Urothelium cell line (cell line): ENCODE data around the gene SPANXN2.
"Not testable (repeated sequence)": the region's sequence is repeated elsewhere in the genome, so short reads cannot be mapped to it uniquely, and the experiment has no call there.

ENCODE experiments used
- DNase-seq: peaks from one replicate; pipeline ENCODE4 v3.0.0; 2011; ENCODE audit warnings: low spot score, mixed read lengths
- FAIRE-seq: peaks from 2 replicates; lab custom pipeline; 2011; peaks lifted over from hg19 to GRCh38; lab: Jason Lieb, UNC

SPANXN2 gene, protein sequence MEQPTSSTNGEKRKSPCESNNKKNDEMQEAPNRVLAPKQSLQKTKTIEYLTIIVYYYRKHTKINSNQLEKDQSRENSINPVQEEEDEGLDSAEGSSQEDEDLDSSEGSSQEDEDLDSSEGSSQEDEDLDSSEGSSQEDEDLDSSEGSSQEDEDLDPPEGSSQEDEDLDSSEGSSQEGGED

DNA sequence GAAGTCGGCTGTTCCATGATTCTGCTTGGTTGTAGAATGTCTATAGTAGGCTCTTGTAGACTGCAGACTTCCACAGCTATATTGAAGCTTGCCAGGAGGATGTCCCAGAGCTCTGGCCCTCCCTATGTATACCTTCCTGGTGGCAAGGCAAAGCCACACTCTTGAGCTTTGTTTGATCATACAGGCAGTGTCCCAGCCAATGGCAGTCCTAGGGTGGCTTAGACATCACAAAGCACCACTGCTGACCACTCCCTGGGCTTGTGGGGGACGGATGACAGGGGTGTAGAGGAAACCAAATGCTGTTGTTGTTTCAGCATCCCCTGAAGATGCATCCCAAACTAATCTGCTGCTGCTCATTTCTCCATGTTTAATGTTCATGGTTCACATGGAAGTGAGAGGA lies at the start of gene SPANXN2:
Gene SPANXN2, minus strand, starts transcription at position 101 of the 400 bp plus-strand sequence. Its CDS starts 84 bp downstream, at position 17.
- FAIRE-seq, DNase-seq: not testable (repeated sequence)

DNA sequence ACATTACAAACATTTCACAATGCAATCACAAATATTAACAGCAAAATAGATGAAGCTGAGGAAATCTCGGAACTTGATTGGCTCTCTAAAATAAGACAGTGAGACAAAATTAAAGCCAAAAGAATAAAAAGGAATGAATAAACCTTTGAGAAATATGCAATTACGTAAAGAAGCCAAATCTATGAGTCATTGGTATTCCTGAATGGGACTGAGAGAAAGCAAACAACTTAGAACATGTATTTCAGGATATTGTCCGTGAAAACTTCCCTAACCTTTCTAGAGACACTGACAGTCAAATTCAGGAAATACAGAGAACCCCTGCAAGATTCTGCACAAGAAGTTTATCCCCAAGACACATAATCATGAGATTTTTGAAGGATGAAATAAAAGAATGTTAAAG lies 48.4 kb upstream of the SPANXN2 start:
- no peak for DNase-seq

DNA sequence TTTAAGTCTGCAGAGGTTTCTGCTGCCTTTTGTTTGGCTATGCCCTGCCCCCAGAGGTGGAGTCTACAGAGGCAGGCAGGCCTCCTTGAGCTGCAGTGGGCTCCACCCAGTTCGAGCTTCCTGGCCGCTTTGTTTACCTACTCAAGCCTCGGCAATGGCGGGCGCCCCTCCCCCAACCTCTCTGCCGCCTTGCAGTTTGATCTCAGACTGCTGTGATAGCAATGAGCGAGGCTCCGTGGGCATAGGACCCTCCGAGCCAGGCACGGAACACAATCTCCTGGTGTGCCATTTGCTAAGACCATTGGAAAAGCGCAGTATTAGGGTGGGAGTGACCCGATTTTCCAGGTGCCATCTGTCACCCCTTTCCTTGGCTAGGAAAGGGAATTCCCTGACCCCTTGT lies 47.2 kb upstream of the SPANXN2 start:
- FAIRE-seq = not testable (repeated sequence)

More for the DNA sequence above, 48.4 kb upstream of the SPANXN2 start:
- no peak for FAIRE-seq

DNA sequence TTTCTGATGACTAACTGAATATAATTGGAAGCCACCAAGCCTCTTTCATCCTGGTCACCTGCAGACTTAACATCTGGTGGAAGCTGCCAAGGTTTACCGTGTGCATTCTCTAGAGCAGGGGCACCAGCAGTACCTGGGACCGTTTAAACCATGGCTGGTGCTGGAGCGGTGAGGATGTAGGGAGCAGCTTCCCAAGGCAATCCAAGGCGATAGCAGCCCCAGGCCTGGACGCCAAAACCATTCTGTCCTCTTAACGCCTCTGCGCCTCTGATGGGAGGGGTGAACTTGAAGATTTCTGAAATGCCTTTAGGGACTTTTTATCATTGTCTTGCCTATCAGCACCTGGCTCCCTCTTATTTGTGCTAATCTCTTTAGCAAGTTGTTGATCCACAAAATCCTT lies 37.3 kb upstream of the SPANXN2 start:
- FAIRE-seq (no peak), DNase-seq (no peak)

More for the DNA sequence above, 47.2 kb upstream of the SPANXN2 start:
- not testable (repeated sequence) for DNase-seq

DNA sequence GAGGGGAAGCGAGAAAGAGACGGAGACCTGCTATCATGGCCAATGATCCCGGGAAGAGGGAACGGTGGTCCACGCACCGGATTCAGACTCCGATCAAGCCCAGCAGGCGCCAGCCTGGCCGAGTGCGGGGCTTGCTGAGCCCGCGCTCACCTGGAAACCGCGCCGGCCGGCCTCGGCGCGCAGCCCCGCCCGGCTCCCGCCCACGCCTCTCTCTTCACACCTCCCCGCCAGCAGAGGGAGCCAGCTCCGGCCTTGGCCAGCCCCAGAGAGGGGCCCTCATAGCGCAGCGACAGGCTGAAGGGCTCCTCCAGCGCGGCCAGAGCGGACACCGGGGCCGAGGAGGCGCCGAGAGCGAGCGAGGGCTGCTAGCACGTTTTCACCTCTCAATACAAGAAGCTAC lies 36.8 kb upstream of the SPANXN2 start:
- FAIRE-seq (no peak), DNase-seq (no peak)

DNA sequence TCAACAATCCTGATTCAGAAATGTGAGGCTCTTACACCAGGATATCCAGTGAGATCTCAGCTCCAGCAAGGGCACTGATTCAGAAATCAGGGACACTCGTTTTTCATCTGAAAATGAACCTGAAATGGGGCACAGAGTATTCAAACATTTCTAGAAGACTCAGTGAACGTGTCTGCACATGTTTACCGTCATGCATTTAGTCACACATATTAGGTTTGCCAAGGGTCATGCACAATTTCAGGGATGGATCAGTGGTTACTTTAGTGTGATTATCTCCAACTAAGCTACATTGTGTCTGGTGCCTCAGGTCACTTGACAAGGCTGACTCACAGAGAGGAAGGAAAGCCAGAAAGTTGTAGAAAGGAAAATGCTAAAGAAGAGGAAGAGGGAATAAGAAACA lies 33.6 kb upstream of the SPANXN2 start:
- no peak for FAIRE-seq

DNA sequence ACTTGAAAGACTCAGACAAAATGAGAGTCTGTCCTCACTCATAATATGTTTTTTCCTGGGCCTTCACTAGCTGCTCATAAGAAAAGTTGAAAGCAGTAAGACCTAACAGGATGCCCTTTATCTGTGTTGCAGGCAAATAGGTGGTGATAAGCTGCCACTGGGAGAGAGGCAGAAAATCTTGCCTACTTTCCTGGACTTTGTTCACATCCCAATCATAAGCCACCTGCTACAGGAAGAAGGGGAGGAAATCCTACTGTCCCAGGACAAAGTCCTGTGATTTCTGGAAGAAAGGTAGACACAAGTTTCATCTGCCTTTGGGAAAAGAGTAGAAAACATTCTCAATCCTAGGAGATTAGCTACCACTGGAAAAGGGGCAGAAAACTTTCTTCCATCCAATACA lies 13.3 kb upstream of the SPANXN2 start:
- no peak for FAIRE-seq

More for the DNA sequence above, 33.6 kb upstream of the SPANXN2 start:
- DNase-seq = no peak

DNA sequence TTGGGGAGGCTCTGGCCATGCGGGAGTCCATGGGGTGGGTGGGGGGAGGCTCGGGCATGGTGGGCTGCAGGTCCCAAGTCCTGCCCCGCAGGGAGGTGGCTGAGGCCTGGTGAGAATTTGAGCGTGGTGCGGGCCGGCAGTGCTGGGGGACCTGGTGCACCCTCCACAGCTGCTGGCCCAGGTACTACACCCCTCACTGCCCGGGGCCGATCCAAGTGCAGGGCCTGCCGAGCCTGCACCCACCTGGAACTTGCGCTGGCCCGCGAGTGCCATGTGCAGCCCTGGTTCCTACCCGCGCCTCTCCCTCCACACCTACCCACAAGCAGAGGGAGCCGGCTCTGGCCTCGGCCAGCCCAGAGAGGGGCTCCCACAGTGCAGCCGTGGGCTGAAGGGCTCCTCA lies 5.7 kb upstream of the SPANXN2 start:
- no peak for DNase-seq
- no peak for FAIRE-seq

More for the DNA sequence above, 13.3 kb upstream of the SPANXN2 start:
- no peak for DNase-seq

DNA sequence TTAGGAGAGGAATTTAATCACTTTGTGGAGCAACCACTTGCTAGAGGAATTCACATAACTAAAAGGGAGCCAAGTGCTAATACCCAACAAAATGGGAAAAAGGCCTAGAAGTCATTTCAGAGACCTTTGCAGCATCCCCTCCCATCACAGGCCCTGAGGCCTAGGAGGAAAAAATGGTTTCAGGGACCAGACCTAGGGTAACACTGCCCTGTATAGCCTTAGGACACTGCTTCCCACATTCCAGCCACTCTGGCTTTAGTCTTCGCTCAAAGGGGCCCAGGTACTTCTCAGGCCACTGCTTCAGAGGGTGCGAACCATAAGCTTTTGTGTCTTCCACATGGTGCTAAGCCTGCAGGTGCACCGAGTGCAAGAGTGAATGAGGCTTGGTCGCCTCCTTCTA lies 19.1 kb downstream of the SPANXN2 start:
- FAIRE-seq (no peak), DNase-seq (no peak)

DNA sequence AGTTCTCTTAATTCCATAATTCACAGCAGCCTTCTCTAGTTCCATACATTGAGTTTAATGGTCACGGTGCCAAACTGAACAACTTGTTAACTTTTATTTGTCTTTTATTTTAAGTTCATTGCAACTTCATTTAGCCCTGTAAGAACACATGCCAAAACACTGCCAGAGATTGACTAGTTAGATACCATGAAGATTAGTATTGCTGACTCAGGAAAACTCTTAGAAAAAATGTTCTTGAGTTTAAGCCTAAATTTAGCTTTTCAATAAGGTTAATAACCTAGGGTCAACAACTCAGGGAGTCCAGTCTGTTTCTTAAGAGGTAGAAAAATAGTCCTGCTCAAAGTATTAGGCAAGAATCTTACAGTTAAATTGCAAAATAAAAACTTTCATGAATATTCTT lies 25.7 kb downstream of the SPANXN2 start:
- no peak for DNase-seq
- FAIRE-seq = no peak

DNA sequence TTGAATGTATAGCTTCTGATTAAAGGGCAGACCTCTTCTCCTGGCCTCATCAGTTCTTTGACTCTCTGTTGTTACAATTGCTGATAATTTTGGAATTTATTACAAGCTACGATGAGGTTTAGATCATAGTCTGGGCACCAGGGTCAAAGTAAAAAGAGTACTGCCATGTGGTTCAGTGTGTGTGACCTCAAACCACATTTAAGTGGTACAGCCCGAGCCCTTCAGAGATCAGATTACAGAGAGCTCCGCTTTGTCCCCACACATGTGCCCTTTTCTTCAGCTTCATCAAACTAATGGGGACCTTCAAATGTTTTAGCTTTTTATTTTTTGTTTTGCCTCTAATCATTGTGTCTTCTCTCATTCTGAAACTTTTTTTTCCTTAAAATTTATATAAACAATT lies 37.1 kb downstream of the SPANXN2 start:
- FAIRE-seq (no peak), DNase-seq (no peak)

DNA sequence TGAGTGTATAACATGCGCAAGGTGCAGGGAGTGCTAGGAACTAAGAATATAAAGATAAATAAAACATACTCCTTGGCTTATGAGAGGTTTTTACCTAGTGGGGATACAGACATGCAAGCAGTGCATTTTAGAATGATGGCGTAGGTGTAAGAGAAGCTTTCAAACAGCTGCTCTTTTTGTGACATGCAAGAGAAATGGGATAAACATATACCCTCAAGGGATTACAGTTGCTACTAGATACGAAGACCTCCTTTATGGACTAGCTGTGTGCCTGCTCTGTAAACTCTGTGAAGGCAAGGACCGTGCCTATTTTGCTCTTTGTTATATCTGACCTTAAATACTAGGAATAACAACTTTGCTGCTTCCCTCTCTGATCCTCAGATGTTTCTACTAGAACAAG lies 45.6 kb downstream of the SPANXN2 start:
- FAIRE-seq (no peak), DNase-seq (no peak)

DNA sequence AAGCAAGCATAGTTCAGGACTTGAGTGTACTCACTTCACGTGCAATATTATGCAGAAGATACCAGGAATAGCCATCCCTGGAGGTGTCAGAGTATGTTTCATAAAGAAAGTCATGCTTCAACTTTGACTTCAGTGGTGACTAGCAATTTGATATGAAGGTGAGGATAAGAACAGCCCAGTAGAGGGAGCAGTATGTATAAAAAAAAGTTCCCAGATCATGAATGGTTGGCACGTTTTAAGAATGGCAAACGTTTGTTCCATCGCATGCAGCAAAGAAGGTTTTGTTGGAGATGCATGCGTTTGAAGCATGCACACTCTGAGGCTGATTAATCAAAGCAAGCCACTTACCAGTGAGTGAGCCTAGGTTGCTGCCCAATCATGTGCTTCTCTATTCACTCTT lies 51.2 kb downstream of the SPANXN2 start:
- DNase-seq = no peak
- no peak for FAIRE-seq

DNA sequence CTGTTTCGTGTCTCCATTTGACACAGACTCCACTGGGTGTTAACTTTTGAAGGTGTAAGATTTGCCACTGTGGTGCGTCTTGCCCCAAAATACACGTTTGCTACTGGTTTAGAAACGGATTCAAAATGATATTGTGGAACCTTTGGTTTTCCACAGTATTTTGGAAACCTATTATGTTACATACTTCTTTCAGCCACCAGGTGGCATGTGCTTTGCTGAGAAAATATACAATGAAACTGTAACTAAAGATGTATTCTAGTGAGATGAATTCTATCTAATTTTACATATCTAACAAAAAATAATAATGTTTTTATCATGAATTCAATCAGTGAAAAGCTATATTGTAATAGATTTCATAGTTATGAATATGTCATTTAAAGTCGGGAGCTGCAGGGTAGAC lies 56.2 kb downstream of the SPANXN2 start:
- no peak for DNase-seq
- no peak for FAIRE-seq

DNA sequence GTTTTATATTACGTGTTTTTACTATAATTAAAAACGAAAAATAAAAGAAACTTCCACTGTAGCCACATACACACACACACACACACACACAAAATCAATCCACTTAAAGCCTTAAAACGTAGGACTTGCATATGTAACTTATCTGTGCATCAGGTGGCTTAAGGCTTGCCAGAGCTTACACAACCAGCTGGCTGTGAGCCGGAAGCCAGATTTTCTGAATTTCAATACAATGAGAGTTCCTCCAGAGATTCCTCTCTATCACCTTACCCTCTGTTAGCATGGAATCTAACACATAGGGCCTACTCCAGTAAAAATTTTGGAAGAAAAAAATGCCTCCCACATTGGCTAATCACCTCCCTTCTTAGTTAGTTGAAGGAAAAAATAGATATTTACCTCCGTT lies 56.8 kb downstream of the SPANXN2 start:
- DNase-seq = no peak
- no peak for FAIRE-seq
